Natural killer cell (primary cell): ENCODE results near the gene WNT3A. TPM values are rescaled to one million over a fixed set of nuclear protein-coding genes. Genes with fewer than 3 reads are reported as not detected.

Source experiments
- ATAC-seq, 3 donors: fragments of 150-1000 bp in 2 of 3; fragments of 200-7000 bp in 1 of 3; cut with Tn5 transposase; 1 replicate in 1 of 3; 2 replicates in 2 of 3; pipeline ENCODE4 v1.10.0; 2021; ENCODE audit warnings: mild to moderate bottlenecking in 2 of 3, moderate library complexity in 2 of 3
- DNase-seq, 2 donors: peaks; one replicate each; pipeline versions ENCODE4 v3.0.0 to v3.0.0-alpha.2; 2013 to 2021; ENCODE audit warnings: mixed read lengths in 1 of 2
- H3K27ac ChIP-seq: one replicate; pipeline ENCODE4 v1.5.1; 2013; ENCODE audit warnings: mild to moderate bottlenecking, low read length
- H3K27me3 ChIP-seq: one replicate; pipeline ENCODE4 v1.6.1; 2013; ENCODE audit warnings: low read length; ENCODE audit not compliant: control insufficient read depth, insufficient read depth
- H3K36me3 ChIP-seq: one replicate; pipeline ENCODE4 v1.6.1; 2013; ENCODE audit warnings: low read length; ENCODE audit not compliant: control insufficient read depth, insufficient read depth
- H3K4me1 ChIP-seq: one replicate; pipeline ENCODE4 v1.6.1; 2013; ENCODE audit warnings: low read length; ENCODE audit not compliant: control insufficient read depth, insufficient read depth
- H3K4me3 ChIP-seq: one replicate; pipeline ENCODE4 v1.5.1; 2013; ENCODE audit warnings: low read length
- H3K9me3 ChIP-seq: one replicate; pipeline ENCODE4 v1.6.1; 2013; ENCODE audit warnings: low read length; ENCODE audit not compliant: control insufficient read depth, insufficient read depth
- H3K27ac Mint-ChIP-seq, 2 donors: one replicate each; pipeline ENCODE4 v1.8.0; 2022; ENCODE audit warnings: mild to moderate bottlenecking in 2 of 2, mixed read lengths in 2 of 2, moderate library complexity in 1 of 2
- H3K27me3 Mint-ChIP-seq, 2 donors: one replicate each; pipeline ENCODE4 v1.8.0; 2022; ENCODE audit warnings: low read depth in 2 of 2, mixed read lengths in 2 of 2
- H3K36me3 Mint-ChIP-seq: one replicate; pipeline ENCODE4 v1.8.0; 2022; ENCODE audit warnings: mixed read lengths
- H3K4me1 Mint-ChIP-seq, 2 donors: one replicate each; pipeline ENCODE4 v1.8.0; 2022; ENCODE audit warnings: mixed read lengths in 2 of 2
- H3K4me3 Mint-ChIP-seq: one replicate; pipeline ENCODE4 v1.8.0; 2022; ENCODE audit warnings: mild to moderate bottlenecking, moderate library complexity, mixed read lengths
- H3K9me3 Mint-ChIP-seq, 2 donors: one replicate each; pipeline ENCODE4 v1.8.0; 2022; ENCODE audit warnings: mixed read lengths in 2 of 2
- CTCF ChIP-seq: fragments of 200-600 bp; IDR thresholded peaks from one replicate; pipeline ENCODE4 v1.8.0; 2022; ENCODE audit warnings: antibody characterized with exemption
- WGBS: methylation state at CpG from one replicate; pipeline ENCODE4 v1.1.7; 2013; ENCODE audit warnings: missing lambda C conversion rate; ENCODE audit not compliant: insufficient coverage; 5-methylcytosine and 5-hydroxymethylcytosine counted together
- intact Hi-C: fragments of 100-400 bp; cut with micrococcal nuclease; formaldehyde crosslinking; loops from one replicate; pipeline ENCODE4 v1.14.2; 2022
- total RNA-seq, 4 donors: library from RNA; stranded (reverse); fragments of 120-200 nt in 1 of 4; gene quantifications; one replicate each; pipeline versions ENCODE4 v1.2.3 to v1.2.4, GENCODE V29; 2013 to 2022

The WNT3A gene
- total RNA-seq, 3 donors from 2014 or later (not counting 1 experiment from before 2014, with no cell fraction given): not detected

- no peaks in the 10 kb centered on the region for H3K27me3 Mint-ChIP-seq
- ATAC-seq (no peak), DNase-seq (no peak)
- intact Hi-C loops: no loop called here
- 96% methylated on average over 19 of the region's 20 CpGs for WGBS
- H3K4me1 Mint-ChIP-seq: peaks cover 71 to 76% of the 10 kb centered on the region in 2 donors
- H3K27ac Mint-ChIP-seq: peak overlapping the region; percentile 54 to 92
- no peak overlapping the region for H3K4me3 Mint-ChIP-seq
- peaks cover 77% of the 10 kb centered on the region for H3K4me1 ChIP-seq
- H3K36me3 ChIP-seq: peaks cover 24% of the 10 kb centered on the region
- H3K36me3 Mint-ChIP-seq: peaks cover 7% of the 10 kb centered on the region
- H3K9me3 ChIP-seq: peaks cover 13% of the 10 kb centered on the region
- TF ChIP-seq CTCF: no peak
- H3K27ac ChIP-seq: no peak overlapping the region
- H3K27me3 ChIP-seq: no peaks in the 10 kb centered on the region
- no peak overlapping the region for H3K4me3 ChIP-seq
- peaks cover 3 to 8% of the 10 kb centered on the region in 2 donors for H3K9me3 Mint-ChIP-seq
These were observed 86.5 kb downstream of the WNT3A start for GRCh38 chr1:228093050-228093906.

GRCh38 chr1:228094432-228095016 is 87.7 kb downstream of the WNT3A start:
- Mint-ChIP-seq H3K36me3 (peaks cover 7% of the 10 kb centered on the region), H3K4me1 (peaks cover 63 to 72% of the 10 kb centered on the region in 2 donors), H3K27me3 (no peaks in the 10 kb centered on the region), H3K9me3 (peaks cover 3 to 8% of the 10 kb centered on the region in 2 donors), H3K27ac (peak overlapping the region in 1 of 2 donors; percentile 63), H3K4me3 (no peak overlapping the region)
- Histone ChIP-seq H3K27me3 (no peaks in the 10 kb centered on the region), H3K27ac (no peak overlapping the region), H3K4me3 (no peak overlapping the region), H3K36me3 (peaks cover 32% of the 10 kb centered on the region), H3K9me3 (peaks cover 13% of the 10 kb centered on the region), H3K4me1 (peaks cover 65% of the 10 kb centered on the region)
- no peak for TF ChIP-seq CTCF
- DNase-seq: no peak
- WGBS: over 99% methylated on average over 9 of the region's 13 CpGs
- intact Hi-C loops: no loop called here
- no peak for ATAC-seq

- 100% methylated on average over 3 of the region's 4 CpGs for WGBS
- peaks cover 37% of the 10 kb centered on the region for H3K36me3 ChIP-seq
These were observed 88.4 kb downstream of the WNT3A start for GRCh38 chr1:228095161-228095560.

More at GRCh38 chr1:228095161-228095560, 88.4 kb downstream of the WNT3A start:
- no peaks in the 10 kb centered on the region for H3K27me3 Mint-ChIP-seq
- Histone ChIP-seq H3K27me3 (no peaks in the 10 kb centered on the region), H3K9me3 (peaks cover 13% of the 10 kb centered on the region), H3K4me1 (peaks cover 59% of the 10 kb centered on the region), H3K4me3 (no peak overlapping the region), H3K27ac (no peak overlapping the region)
- H3K36me3 Mint-ChIP-seq: peaks cover 7% of the 10 kb centered on the region
- DNase-seq (no peak), ATAC-seq (no peak)
- peaks cover 3 to 8% of the 10 kb centered on the region in 2 donors for H3K9me3 Mint-ChIP-seq
- H3K4me1 Mint-ChIP-seq: peaks cover 62 to 68% of the 10 kb centered on the region in 2 donors
- H3K27ac Mint-ChIP-seq: peak overlapping the region; percentile 43 to 63
- TF ChIP-seq CTCF: no peak
- no peak overlapping the region for H3K4me3 Mint-ChIP-seq
- intact Hi-C loops: no loop called here
